SW 1271 (cell line): ENCODE data around the gene TCP11L2.

Experiments used
- DNase-seq, 2 experiments: peaks; one replicate each; lab custom pipeline; 2025; lab: John Stamatoyannopoulos, UW

Gene TCP11L2

GRCh38 chr12:106302401-106303201 lies at the start of gene TCP11L2:
Gene TCP11L2, plus strand, starts transcription at chr12:106302733. Its CDS starts 8,343 bp downstream, at chr12:106311076.
- DNase-seq: peak in 1 of 2 experiments; percentile 76

GRCh38 chr12:106254724-106255123 lies 47.8 kb upstream of the TCP11L2 start:
- DNase-seq: no peak

- no peak for DNase-seq
These were observed 47.0 kb upstream of the TCP11L2 start for GRCh38 chr12:106255493-106255892.

GRCh38 chr12:106255952-106256351 lies 46.6 kb upstream of the TCP11L2 start:
- no peak for DNase-seq

GRCh38 chr12:106256524-106256923 lies 46.0 kb upstream of the TCP11L2 start:
- DNase-seq: no peak

GRCh38 chr12:106258226-106258625 lies 44.3 kb upstream of the TCP11L2 start:
- DNase-seq: no peak

GRCh38 chr12:106258935-106259334 lies 43.6 kb upstream of the TCP11L2 start:
- no peak for DNase-seq

GRCh38 chr12:106265116-106265515 lies 37.4 kb upstream of the TCP11L2 start:
- DNase-seq: no peak

- DNase-seq: no peak
These were observed 35.0 kb upstream of the TCP11L2 start for GRCh38 chr12:106267535-106267934.

- DNase-seq: no peak
These were observed 33.3 kb upstream of the TCP11L2 start for GRCh38 chr12:106269150-106269771.

GRCh38 chr12:106271575-106272505 lies 30.7 kb upstream of the TCP11L2 start:
- DNase-seq: no peak

GRCh38 chr12:106273491-106273890 lies 29.0 kb upstream of the TCP11L2 start:
- no peak for DNase-seq

- DNase-seq: no peak
These were observed 28.5 kb upstream of the TCP11L2 start for GRCh38 chr12:106274012-106274411.

GRCh38 chr12:106274575-106275121 lies 27.9 kb upstream of the TCP11L2 start:
- DNase-seq: no peak

- no peak for DNase-seq
These were observed 27.1 kb upstream of the TCP11L2 start for GRCh38 chr12:106275458-106275857.

- DNase-seq: no peak
These were observed 26.3 kb upstream of the TCP11L2 start for GRCh38 chr12:106276032-106276740.

- no peak for DNase-seq
These were observed 22.4 kb upstream of the TCP11L2 start for GRCh38 chr12:106280106-106280505.

GRCh38 chr12:106281056-106281782 lies 21.3 kb upstream of the TCP11L2 start:
- no peak for DNase-seq

- DNase-seq: no peak
These were observed 20.7 kb upstream of the TCP11L2 start for GRCh38 chr12:106281804-106282203.

GRCh38 chr12:106282457-106283097 lies 20.0 kb upstream of the TCP11L2 start:
- DNase-seq: peak in 1 of 2 experiments; percentile 35
